H1 (cell line): ENCODE measurements around the gene DIP2C. TPM values are rescaled to one million over a fixed set of nuclear protein-coding genes. Genes with fewer than 3 reads are reported as not detected.

Experiments used
- CTCF ChIA-PET: fragments of 300-600 bp; sonication (Branson Sonifier 250); formaldehyde crosslinking; loops from one replicate; lab custom pipeline; 2021; ENCODE audit not compliant: partially characterized antibody; lab: Charles Lee
- POLR2A ChIA-PET: fragments of 300-600 bp; sonication (Branson Sonifier 250); formaldehyde crosslinking; loops from one replicate; lab custom pipeline; 2021; ENCODE audit warnings: inconsistent platforms; ENCODE audit not compliant: partially characterized antibody; lab: Charles Lee
- DNase-seq, 2 experiments: peaks; one replicate each; pipeline versions ENCODE4 v3.0.0 to v3.0.0-alpha.2; 2010 to 2022; ENCODE audit warnings: low spot score in 2 of 2, low read depth in 1 of 2, mixed read lengths in 1 of 2
- FAIRE-seq: peaks from 2 replicates; lab custom pipeline; 2011; peaks lifted over from hg19 to GRCh38; lab: Jason Lieb, UNC
- H2AFZ ChIP-seq: 2 replicates; pipeline ENCODE4 v1.8.1; 2012; ENCODE audit warnings: low read length, inconsistent platforms
- H2AK5ac ChIP-seq: 2 replicates; pipeline ENCODE4 v1.6.1; 2013; ENCODE audit warnings: low read depth, low read length
- H2BK120ac ChIP-seq: replicated peaks from 2 replicates; pipeline ENCODE3; 2013; ENCODE audit warnings: low read depth, low read length, inconsistent platforms
- H2BK12ac ChIP-seq: 2 replicates; pipeline ENCODE4 v1.6.1; 2013; ENCODE audit warnings: low read depth, low read length
- H2BK15ac ChIP-seq: 2 replicates; pipeline ENCODE4 v1.6.1; 2013; ENCODE audit warnings: low read length
- H2BK20ac ChIP-seq: 2 replicates; pipeline ENCODE4 v1.6.1; 2013; ENCODE audit warnings: low read length
- H2BK5ac ChIP-seq: 2 replicates; pipeline ENCODE4 v1.6.1; 2013; ENCODE audit warnings: low read depth, low read length
- H3K14ac ChIP-seq: 2 replicates; pipeline ENCODE4 v1.6.1; 2013; ENCODE audit warnings: inconsistent platforms; ENCODE audit not compliant: insufficient read length
- H3K18ac ChIP-seq: 2 replicates; pipeline ENCODE4 v1.6.1; 2013; ENCODE audit warnings: low read length; ENCODE audit errors: extremely low read depth
- H3K23ac ChIP-seq: 2 replicates; pipeline ENCODE4 v1.6.1; 2013; ENCODE audit warnings: inconsistent platforms; ENCODE audit not compliant: insufficient read length
- H3K23me2 ChIP-seq: 2 replicates; pipeline ENCODE4 v1.6.1; 2013; ENCODE audit warnings: low read depth, low read length
- H3K27ac ChIP-seq: 2 replicates; pipeline ENCODE4 v1.6.1; 2011; ENCODE audit warnings: low read depth, low read length, inconsistent platforms
- H3K27me3 ChIP-seq, 4 experiments: replicated peaks in 1 of 4; 1 replicate in 1 of 4; 2 replicates in 3 of 4; pipeline versions ENCODE4 v1.6.1 to v1.8.1; 2011 to 2013; ENCODE audit warnings: low read length in 3 of 4, mild to moderate bottlenecking in 3 of 4, inconsistent platforms in 2 of 4, mixed read lengths in 2 of 4, moderate library complexity in 1 of 4; ENCODE audit not compliant: control insufficient read depth in 3 of 4, insufficient read depth in 3 of 4; ENCODE audit errors: extremely low read depth in 1 of 4
- H3K36me3 ChIP-seq, 4 experiments: 2 replicates each; pipeline versions ENCODE4 v1.6.1 to v1.8.1; 2011 to 2013; ENCODE audit warnings: mild to moderate bottlenecking in 4 of 4, low read length in 3 of 4, moderate library complexity in 2 of 4, control low read depth in 1 of 4, inconsistent platforms in 1 of 4; ENCODE audit not compliant: insufficient read depth in 4 of 4, control insufficient read depth in 2 of 4
- H3K4ac ChIP-seq: replicated peaks from 2 replicates; pipeline ENCODE3; 2013; ENCODE audit warnings: low read length, low read depth, mixed read lengths, inconsistent platforms; ENCODE audit not compliant: insufficient read length
- H3K4me1 ChIP-seq, 4 experiments: replicated peaks in 1 of 4; 1 replicate in 1 of 4; 2 replicates in 3 of 4; pipeline versions ENCODE4 v1.6.1 to v1.8.1; 2011 to 2013; ENCODE audit warnings: low read length in 3 of 4, inconsistent platforms in 2 of 4, mixed read lengths in 1 of 4; ENCODE audit not compliant: insufficient read depth in 4 of 4, control insufficient read depth in 3 of 4
- H3K4me2 ChIP-seq, 2 experiments: 2 replicates each; pipeline versions ENCODE4 v1.6.1 to v1.8.1; 2011 to 2013; ENCODE audit warnings: low read depth in 2 of 2, low read length in 2 of 2, control low read depth in 1 of 2, inconsistent platforms in 1 of 2, mild to moderate bottlenecking in 1 of 2; ENCODE audit not compliant: insufficient read depth in 1 of 2
- H3K4me3 ChIP-seq, 4 experiments: fragments of 200-600, 300-600 bp in 1 of 4; sonication (generic), shearing (Covaris generic), sonication (Bioruptor Twin) in 1 of 4; 2 replicates each; pipeline versions ENCODE4 v1.5.1 to v1.8.1; 2011 to 2016; ENCODE audit warnings: low read length in 4 of 4, low read depth in 3 of 4, control low read depth in 2 of 4, inconsistent platforms in 2 of 4, mild to moderate bottlenecking in 2 of 4, mixed read lengths in 1 of 4, moderate library complexity in 1 of 4; ENCODE audit not compliant: insufficient read depth in 2 of 4; ENCODE audit errors: extremely low read depth in 1 of 4
- H3K56ac ChIP-seq: replicated peaks from 2 replicates; pipeline ENCODE3; 2013; ENCODE audit warnings: low read depth, mild to moderate bottlenecking, mixed read lengths, low read length, inconsistent platforms; ENCODE audit not compliant: insufficient read length
- H3K79me1 ChIP-seq: 2 replicates; pipeline ENCODE4 v1.6.1; 2013; ENCODE audit warnings: low read depth, low read length, control low read depth
- H3K79me2 ChIP-seq, 2 experiments: 2 replicates each; pipeline versions ENCODE4 v1.6.1 to v1.8.1; 2012 to 2013; ENCODE audit warnings: low read length in 2 of 2, mild to moderate bottlenecking in 2 of 2, inconsistent platforms in 1 of 2; ENCODE audit not compliant: insufficient read depth in 2 of 2, control insufficient read depth in 1 of 2
- H3K9ac ChIP-seq, 4 experiments: replicated peaks in 1 of 4; 1 replicate in 1 of 4; 2 replicates in 3 of 4; pipeline versions ENCODE4 v1.6.1 to v1.8.1; 2011 to 2013; ENCODE audit warnings: low read depth in 3 of 4, low read length in 3 of 4, control low read depth in 2 of 4, mild to moderate bottlenecking in 2 of 4, moderate library complexity in 2 of 4, inconsistent platforms in 1 of 4; ENCODE audit errors: extremely low read depth in 1 of 4
- H3K9me3 ChIP-seq, 2 experiments: 2 replicates each; pipeline versions ENCODE4 v1.6.1 to v1.8.1; 2012 to 2013; ENCODE audit warnings: mild to moderate bottlenecking in 2 of 2, moderate library complexity in 2 of 2, control low read depth in 1 of 2, inconsistent platforms in 1 of 2, low read depth in 1 of 2, low read length in 1 of 2, mixed read lengths in 1 of 2; ENCODE audit not compliant: insufficient read depth in 2 of 2
- H4K20me1 ChIP-seq, 2 experiments: replicated peaks in 1 of 2; 2 replicates each; pipeline versions ENCODE3 to v1.8.1; 2011 to 2013; ENCODE audit warnings: inconsistent platforms in 2 of 2, low read length in 2 of 2, mild to moderate bottlenecking in 1 of 2; ENCODE audit not compliant: insufficient read depth in 2 of 2, control insufficient read depth in 1 of 2
- H4K5ac ChIP-seq: 2 replicates; pipeline ENCODE4 v1.6.1; 2013; ENCODE audit warnings: low read length, low read depth, mixed read lengths, inconsistent platforms; ENCODE audit not compliant: insufficient read length
- H4K8ac ChIP-seq: 2 replicates; pipeline ENCODE4 v1.8.0; 2013; ENCODE audit warnings: mild to moderate bottlenecking, moderate library complexity, low read length, inconsistent platforms; ENCODE audit not compliant: insufficient read depth; ENCODE audit errors: extremely low read depth
- H4K91ac ChIP-seq: replicated peaks from 2 replicates; pipeline ENCODE3; 2013; ENCODE audit warnings: low read length, mixed read lengths, inconsistent platforms; ENCODE audit not compliant: insufficient read length
- BACH1 ChIP-seq: IDR thresholded peaks from 2 replicates; pipeline ENCODE4 v1.6.1; 2012; ENCODE audit warnings: low read length, improper control_type of control experiment
- E2F6 ChIP-seq: IDR thresholded peaks from 2 replicates; pipeline ENCODE4 v1.6.1; 2012; ENCODE audit warnings: inconsistent platforms
- KDM4A ChIP-seq: IDR thresholded peaks from one replicate; pipeline ENCODE4 v1.7.1; 2012; ENCODE audit warnings: low read depth, mild to moderate bottlenecking, moderate library complexity, low read length, inconsistent platforms; ENCODE audit not compliant: severe bottlenecking
- MAFK ChIP-seq: IDR thresholded peaks from 2 replicates; pipeline ENCODE4 v1.6.1; 2012; ENCODE audit warnings: low read depth, mild to moderate bottlenecking, improper control_type of control experiment, low read length
- RAD21 ChIP-seq, 2 experiments: IDR thresholded peaks in 1 of 2; conservative IDR thresholded peaks in 1 of 2; 2 replicates each; pipeline ENCODE4 v1.6.1; 2011; ENCODE audit warnings: low read depth in 2 of 2, low read length in 2 of 2, improper control_type of control experiment in 1 of 2, inconsistent platforms in 1 of 2, mild to moderate bottlenecking in 1 of 2, moderate library complexity in 1 of 2
- RBBP5 ChIP-seq: IDR thresholded peaks from 2 replicates; pipeline ENCODE4 v1.7.1; 2012; ENCODE audit warnings: low read depth, mild to moderate bottlenecking, inconsistent platforms, low read length, moderate library complexity, borderline replicate concordance
- RFX5 ChIP-seq: IDR thresholded peaks from 2 replicates; pipeline ENCODE4 v1.6.1; 2011; ENCODE audit warnings: low read depth, low read length, improper control_type of control experiment, borderline replicate concordance
- RNF2 ChIP-seq: fragments of 200-900, 300-1000 bp; sonication (generic); IDR thresholded peaks from 2 replicates; pipeline ENCODE4 v1.7.1; 2016; ENCODE audit warnings: borderline replicate concordance, low read depth, mild to moderate bottlenecking, antibody characterized with exemption, low read length; ENCODE audit not compliant: poor library complexity, severe bottlenecking; ENCODE audit errors: missing control alignments
- SIN3A ChIP-seq, 2 experiments: IDR thresholded peaks in 1 of 2; conservative IDR thresholded peaks in 1 of 2; 2 replicates each; pipeline ENCODE4 v1.6.1; 2011 to 2012; ENCODE audit warnings: low read length in 2 of 2, improper control_type of control experiment in 1 of 2, low read depth in 1 of 2, mild to moderate bottlenecking in 1 of 2
- SIX5 ChIP-seq: IDR thresholded peaks from 2 replicates; pipeline ENCODE4 v1.6.1; 2011; ENCODE audit warnings: mild to moderate bottlenecking, low read depth, low read length
- WGBS, 2 experiments: shearing (Covaris generic) in 1 of 2; methylation state at CpG; one replicate each; pipeline versions ENCODE4 v1.1.6 to v1.1.7; 2013 to 2015; ENCODE audit warnings: low lambda C conversion rate in 2 of 2, mixed read lengths in 2 of 2, inconsistent platforms in 1 of 2, low coverage in 1 of 2, missing lambda C conversion rate in 1 of 2; ENCODE audit not compliant: insufficient replicate concordance in 2 of 2, insufficient coverage in 1 of 2, insufficient read length in 1 of 2; ENCODE audit errors: extremely low coverage in 1 of 2, missing lambda C conversion rate in 1 of 2; 5-methylcytosine and 5-hydroxymethylcytosine counted together
- polyA plus RNA-seq, 7 experiments: library from polyadenylated mRNA; depleted of rRNA in 3 of 7; stranded (reverse) in 5 of 7; unstranded in 2 of 7; fragments of >200 nt in 5 of 7; fragments of 200-250 nt in 2 of 7; gene quantifications; 1 replicate in 5 of 7; 2 replicates in 1 of 7; 4 replicates in 1 of 7; pipeline versions ENCODE4 v1.2.1 to v1.2.3, GENCODE V29; 2011 to 2013; ENCODE audit warnings: missing spikeins in 2 of 7, mixed read lengths in 2 of 7
- total RNA-seq: library from RNA; stranded (reverse); fragmentation: NEBNext Ultra II Directional; extraction: Animal tissue kit (Norgen Biotek cat#: 25700); gene quantifications from 2 replicates; pipeline ENCODE4 v1.2.1, GENCODE V29; 2021
- TF ChIP-seq, protein P1 (sequence below): IDR thresholded peaks from 2 replicates; pipeline ENCODE4 v1.6.1; 2011; ENCODE audit warnings: low read depth, mild to moderate bottlenecking, low read length; ENCODE audit not compliant: insufficient read depth

DIP2C gene
- total and polyA plus RNA-seq, 2 of the 8 experiments (the other 6 are each of a cell fraction or from before 2014, with no cell fraction given): 3.8 to 9.3 TPM

- Histone ChIP-seq H3K4ac (no peak overlapping the region), H3K56ac (no peak overlapping the region), H3K18ac (no peak overlapping the region), H3K4me1 (peaks cover 0 to 2% (median 0%) of the 10 kb centered on the region in 4 experiments; a peak in 1 of 7 replicates), H3K4me2 (no peak overlapping the region), H3K79me2 (no peaks in the 10 kb centered on the region; a peak in 1 of 4 replicates), H3K4me3 (no peak overlapping the region), H3K23me2 (peaks cover 2% of the 10 kb centered on the region; the same call in 1 of the 2 replicates), H3K23ac (no peak overlapping the region), H2BK5ac (no peak overlapping the region), H3K36me3 (no peaks in the 10 kb centered on the region), H3K27me3 (no peaks in the 10 kb centered on the region), H3K14ac (no peak overlapping the region), H2BK20ac (no peak overlapping the region), H2BK15ac (no peak overlapping the region), H2AK5ac (no peak overlapping the region), H4K91ac (no peak overlapping the region), H2BK12ac (no peak overlapping the region), H4K5ac (no peak overlapping the region), H4K20me1 (peaks cover under 1 to 1% of the 10 kb centered on the region in 2 experiments), H2AFZ (no peak overlapping the region), H2BK120ac (no peak overlapping the region), H4K8ac (no peak overlapping the region), H3K79me1 (peaks cover 3% of the 10 kb centered on the region; the same call in 1 of the 2 replicates), H3K27ac (no peak overlapping the region), H3K9ac (no peak overlapping the region), H3K9me3 (no peaks in the 10 kb centered on the region)
- DNase-seq: no peak
- no peak for FAIRE-seq
- ChIA-PET POLR2A (no interaction called here), CTCF (no interaction called here)
- 85% methylated on average over 8 of the region's 8 CpGs; no CpG with 5 or more reads in 1 of the 2 experiments for WGBS, 2 experiments
- TF ChIP-seq MAFK: no peak
- TF ChIP-seq SIN3A (conservative IDR thresholded peaks at IDR 0.05 in 1 of 2, IDR thresholded peaks at IDR 0.05 in 1 of 2; ENCODE audit: low read depth in 1 of 2, low read length in 2 of 2): no peak
- TF ChIP-seq E2F6: no peak
- TF ChIP-seq SIX5: no peak
- TF ChIP-seq RNF2: no peak
- no peak for TF ChIP-seq RBBP5
- TF ChIP-seq BACH1: no peak
- TF ChIP-seq RAD21 (IDR thresholded peaks at IDR 0.05 in 1 of 2, conservative IDR thresholded peaks at IDR 0.05 in 1 of 2; ENCODE audit: low read depth in 2 of 2, low read length in 2 of 2): no peak
- TF ChIP-seq KDM4A: no peak
- TF ChIP-seq, protein P1, sequence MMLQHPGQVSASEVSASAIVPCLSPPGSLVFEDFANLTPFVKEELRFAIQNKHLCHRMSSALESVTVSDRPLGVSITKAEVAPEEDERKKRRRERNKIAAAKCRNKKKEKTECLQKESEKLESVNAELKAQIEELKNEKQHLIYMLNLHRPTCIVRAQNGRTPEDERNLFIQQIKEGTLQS: no peak
- TF ChIP-seq RFX5: no peak
Observed at GRCh38 chr10:535952-536351, 153.5 kb downstream of the DIP2C start.
